HG02610 (cell line): Measurements from ENCODE around the gene USP17L10.
"Not testable (repeated sequence)": the region's sequence is repeated elsewhere in the genome, so short reads cannot be mapped to it uniquely, and the experiment has no call there.

Source experiments
- ATAC-seq: cut with Tn5 transposase; IDR thresholded peaks from one replicate; pipeline ENCODE4 v1.9.1; 2021; ENCODE audit warnings: mild to moderate bottlenecking, moderate library complexity; ENCODE audit not compliant: unreplicated experiment

USP17L10 gene

GRCh38 chr4:9210357-9210756, at the start of gene USP17L10:
Gene USP17L10, plus strand, starts transcription at chr4:9210657. Its CDS starts 0 bp downstream, at chr4:9210657.
- ATAC-seq: not testable (repeated sequence)

GRCh38 chr4:9165990-9166389, 44.5 kb upstream of the USP17L10 start:
- not testable (repeated sequence) for ATAC-seq

- ATAC-seq: not testable (repeated sequence)
Observed at GRCh38 chr4:9169791-9170459, 40.5 kb upstream of the USP17L10 start, which contains the start of gene FAM90A26. Gene FAM90A26, plus strand, starts transcription at chr4:9170409. Its CDS starts 2,764 bp downstream, at chr4:9173173.

GRCh38 chr4:9214701-9215100, 4.2 kb downstream of the USP17L10 start:
- not testable (repeated sequence) for ATAC-seq

- not testable (repeated sequence) for ATAC-seq
Observed at GRCh38 chr4:9215105-9215504, 4.6 kb downstream of the USP17L10 start, which contains the start of gene USP17L11. Gene USP17L11, plus strand, starts transcription at chr4:9215405. Its CDS starts 0 bp downstream, at chr4:9215405.

GRCh38 chr4:9219852-9220251, 9.4 kb downstream of the USP17L10 start, which contains the start of gene USP17L12:
Gene USP17L12, plus strand, starts transcription at chr4:9220152. Its CDS starts 0 bp downstream, at chr4:9220152.
- not testable (repeated sequence) for ATAC-seq

- ATAC-seq: not testable (repeated sequence)
Observed at GRCh38 chr4:9224596-9224995, 14.1 kb downstream of the USP17L10 start, which contains the start of gene USP17L13. Gene USP17L13, plus strand, starts transcription at chr4:9224896. Its CDS starts 0 bp downstream, at chr4:9224896.

- ATAC-seq: not testable (repeated sequence)
Observed at GRCh38 chr4:9230249-9230648, 19.8 kb downstream of the USP17L10 start.

GRCh38 chr4:9234085-9234484, 23.6 kb downstream of the USP17L10 start, which contains the start of gene USP17L15:
Gene USP17L15, plus strand, starts transcription at chr4:9234385. Its CDS starts 0 bp downstream, at chr4:9234385.
- ATAC-seq: not testable (repeated sequence)

- ATAC-seq: not testable (repeated sequence)
Observed at GRCh38 chr4:9238461-9238860, 28.0 kb downstream of the USP17L10 start.

GRCh38 chr4:9243579-9243978, 33.1 kb downstream of the USP17L10 start, which contains the start of gene USP17L17:
Gene USP17L17, plus strand, starts transcription at chr4:9243879. Its CDS starts 0 bp downstream, at chr4:9243879.
- ATAC-seq: not testable (repeated sequence)

- ATAC-seq: not testable (repeated sequence)
Observed at GRCh38 chr4:9247953-9248680, 37.7 kb downstream of the USP17L10 start, which contains the start of gene USP17L18. Gene USP17L18, plus strand, starts transcription at chr4:9248630. Its CDS starts 0 bp downstream, at chr4:9248630.

GRCh38 chr4:9253078-9253477, 42.6 kb downstream of the USP17L10 start, which contains the start of gene USP17L19:
Gene USP17L19, plus strand, starts transcription at chr4:9253378. Its CDS starts 0 bp downstream, at chr4:9253378.
- not testable (repeated sequence) for ATAC-seq

- ATAC-seq: not testable (repeated sequence)
Observed at GRCh38 chr4:9257824-9258223, 47.4 kb downstream of the USP17L10 start, which contains the start of gene USP17L20. Gene USP17L20, plus strand, starts transcription at chr4:9258124. Its CDS starts 0 bp downstream, at chr4:9258124.
